ENCODE results near the gene DNAJC11.

The DNAJC11 gene

GRCh38 chr1:6685381-6685780, 16.2 kb downstream of the DNAJC11 start:
- H3K4me3 ChIP-seq (ENCODE audit: low read depth, low read length) = no peak overlapping the region
- TF ChIP-seq CTCF (IDR thresholded peaks at IDR 0.05; ENCODE audit: insufficient read depth, low read depth, low read length, missing control alignments) = no peak
- DNase-seq (ENCODE audit: low read depth) = no peak

GRCh38 chr1:6683434-6683833, 18.2 kb downstream of the DNAJC11 start:
- H3K4me3 ChIP-seq (ENCODE audit: low read depth, low read length) = no peak overlapping the region
- DNase-seq (ENCODE audit: low read depth) = peak; percentile 58
- TF ChIP-seq CTCF (IDR thresholded peaks at IDR 0.05; ENCODE audit: insufficient read depth, low read depth, low read length, missing control alignments) = no peak

DNA sequence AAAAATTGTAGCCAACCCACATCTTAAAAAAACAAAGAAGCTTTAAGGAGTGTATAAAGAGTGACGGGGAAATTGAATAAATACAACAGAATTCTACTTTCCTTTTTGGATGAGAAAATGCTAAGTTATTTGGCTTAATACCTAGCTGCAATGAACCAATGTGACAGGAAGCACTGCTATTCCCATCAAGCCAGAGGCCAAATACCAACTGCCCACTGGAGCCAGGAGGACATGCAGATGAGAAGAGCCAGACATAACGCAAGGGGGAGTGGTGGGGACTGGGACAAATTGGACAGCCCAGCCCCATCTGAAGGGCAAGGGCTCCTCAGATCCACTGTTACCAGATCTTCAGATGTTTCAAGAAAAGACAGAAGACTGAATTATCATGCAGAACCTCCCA, 25.7 kb downstream of the DNAJC11 start:
- TF ChIP-seq CTCF (IDR thresholded peaks at IDR 0.05; ENCODE audit: insufficient read depth, low read depth, low read length, missing control alignments) = no peak
- H3K4me3 ChIP-seq (ENCODE audit: low read depth, low read length) = no peak overlapping the region
- no peak for DNase-seq (ENCODE audit: low read depth)

GRCh38 chr1:6674771-6675170, 26.8 kb downstream of the DNAJC11 start:
- TF ChIP-seq CTCF (IDR thresholded peaks at IDR 0.05; ENCODE audit: insufficient read depth, low read depth, low read length, missing control alignments) = no peak
- no peak overlapping the region for H3K4me3 ChIP-seq (ENCODE audit: low read depth, low read length)
- DNase-seq (ENCODE audit: low read depth) = no peak

DNA sequence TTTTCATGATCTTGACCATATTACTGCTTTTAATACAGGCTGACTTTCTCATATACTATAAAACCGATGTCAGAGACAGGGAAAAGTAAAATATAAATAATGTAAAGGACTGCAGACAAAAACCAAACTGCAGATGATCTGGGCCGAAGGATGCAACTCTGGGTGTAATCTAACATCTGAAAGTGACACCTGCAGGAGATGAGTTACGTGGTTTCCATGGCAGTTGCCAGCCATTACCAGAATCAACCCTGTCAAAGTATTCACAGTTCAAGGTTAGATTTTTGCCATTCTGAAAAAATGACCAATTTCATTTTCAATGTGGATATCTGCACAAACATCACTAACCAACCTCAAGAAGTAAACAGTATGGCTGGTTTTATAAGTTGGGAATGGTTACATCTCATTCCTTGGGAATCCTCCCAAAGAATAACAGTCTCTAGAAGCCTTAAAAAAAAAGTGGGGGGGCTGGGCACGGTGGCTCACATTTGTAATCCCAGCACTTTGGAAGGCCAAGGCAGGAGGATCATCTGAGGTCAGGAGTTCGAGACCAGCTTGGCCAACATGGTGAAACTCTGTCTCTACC, 27.7 kb downstream of the DNAJC11 start:
- H3K4me3 ChIP-seq (ENCODE audit: low read depth, low read length) = no peak overlapping the region
- peak; percentile 24 for DNase-seq (ENCODE audit: low read depth)
- no peak for TF ChIP-seq CTCF (IDR thresholded peaks at IDR 0.05; ENCODE audit: insufficient read depth, low read depth, low read length, missing control alignments)

DNA sequence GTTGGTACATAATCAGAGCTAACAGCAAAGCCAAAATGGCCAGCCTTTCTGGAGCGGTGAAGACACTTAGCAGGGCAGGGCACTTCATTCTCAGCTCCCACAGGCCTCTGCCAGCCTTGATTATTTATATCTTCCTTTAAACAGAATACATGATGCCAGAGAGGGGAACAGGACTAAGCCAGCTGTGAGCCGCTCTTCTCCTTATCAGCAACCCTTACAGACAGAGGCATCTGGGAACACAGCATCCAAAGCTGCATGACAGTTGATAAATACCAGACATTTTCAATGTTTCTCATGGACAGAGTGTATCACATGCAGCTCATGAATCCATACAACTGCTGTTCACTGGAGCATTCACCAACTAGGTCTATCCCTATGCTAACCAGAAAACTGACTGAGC, 29.1 kb downstream of the DNAJC11 start:
- no peak for DNase-seq (ENCODE audit: low read depth)
- no peak overlapping the region for H3K4me3 ChIP-seq (ENCODE audit: low read depth, low read length)
- TF ChIP-seq CTCF (IDR thresholded peaks at IDR 0.05; ENCODE audit: insufficient read depth, low read depth, low read length, missing control alignments) = no peak

DNA sequence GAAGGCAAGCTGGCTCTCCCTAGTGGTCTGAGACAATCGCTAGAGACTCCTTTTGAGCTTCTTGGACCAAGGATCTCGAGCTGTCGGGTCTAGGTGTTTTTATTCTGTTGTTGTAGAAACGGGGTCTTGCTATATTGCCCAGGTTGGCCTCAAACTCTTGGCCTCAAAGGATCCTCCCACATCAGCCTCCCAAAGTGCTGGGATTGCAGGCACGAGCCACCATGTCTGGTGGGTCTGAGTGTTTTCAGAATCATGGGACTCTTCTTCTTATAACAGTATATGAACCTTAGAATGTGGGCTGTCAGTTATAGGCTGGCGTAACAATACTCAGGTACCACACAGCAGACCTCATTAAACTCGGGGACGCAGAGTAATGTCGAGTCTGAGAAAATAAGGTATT, 33.1 kb downstream of the DNAJC11 start:
- DNase-seq (ENCODE audit: low read depth) = no peak
- H3K4me3 ChIP-seq (ENCODE audit: low read depth, low read length) = no peak overlapping the region
- no peak for TF ChIP-seq CTCF (IDR thresholded peaks at IDR 0.05; ENCODE audit: insufficient read depth, low read depth, low read length, missing control alignments)

All from GM12865 (cell line).